Cardiac fibroblast (primary cell): ENCODE data around the gene SMAP1.

Experiments used
- DNase-seq, 2 donors: peaks; one replicate each; pipeline versions ENCODE4 v3.0.0 to v3.0.0-alpha.2; 2010; ENCODE audit warnings: low read depth in 2 of 2
- H3K4me3 ChIP-seq, 2 donors: replicated peaks in 1 of 2; 1 replicate in 1 of 2; 2 replicates in 1 of 2; pipeline ENCODE4 v1.5.1; 2011; ENCODE audit warnings: low read depth in 2 of 2, low read length in 2 of 2, mild to moderate bottlenecking in 2 of 2, moderate library complexity in 1 of 2
- CTCF ChIP-seq: IDR thresholded peaks from one replicate; pipeline ENCODE4 v1.5.1; 2011; ENCODE audit warnings: low read depth, mild to moderate bottlenecking, low read length, inconsistent platforms

Gene SMAP1

GRCh38 chr6:70666706-70667105 is 977 bp upstream of the SMAP1 start:
- DNase-seq: no peak
- H3K4me3 ChIP-seq: no peak overlapping the region
- TF ChIP-seq CTCF: no peak

GRCh38 chr6:70667256-70667710 is 400 bp upstream of the SMAP1 start:
- no peak for TF ChIP-seq CTCF
- no peak for DNase-seq
- peak overlapping the region; percentile 32 to 93 for H3K4me3 ChIP-seq

GRCh38 chr6:70668499-70668812 is 773 bp downstream of the SMAP1 start:
- DNase-seq: peak; percentile 9 to 26
- no peak for TF ChIP-seq CTCF
- H3K4me3 ChIP-seq: peak overlapping the region; percentile 80 to 93

GRCh38 chr6:70669133-70669532 is 1.4 kb downstream of the SMAP1 start:
- H3K4me3 ChIP-seq: peak overlapping the region in 1 of 2 donors; percentile 93
- DNase-seq: peak in 1 of 2 donors; percentile 26
- no peak for TF ChIP-seq CTCF

GRCh38 chr6:70672549-70672948 is 4.9 kb downstream of the SMAP1 start:
- no peak overlapping the region for H3K4me3 ChIP-seq
- TF ChIP-seq CTCF: no peak
- no peak for DNase-seq

GRCh38 chr6:70673054-70673453 is 5.4 kb downstream of the SMAP1 start:
- no peak for TF ChIP-seq CTCF
- no peak overlapping the region for H3K4me3 ChIP-seq
- DNase-seq: no peak

DNA sequence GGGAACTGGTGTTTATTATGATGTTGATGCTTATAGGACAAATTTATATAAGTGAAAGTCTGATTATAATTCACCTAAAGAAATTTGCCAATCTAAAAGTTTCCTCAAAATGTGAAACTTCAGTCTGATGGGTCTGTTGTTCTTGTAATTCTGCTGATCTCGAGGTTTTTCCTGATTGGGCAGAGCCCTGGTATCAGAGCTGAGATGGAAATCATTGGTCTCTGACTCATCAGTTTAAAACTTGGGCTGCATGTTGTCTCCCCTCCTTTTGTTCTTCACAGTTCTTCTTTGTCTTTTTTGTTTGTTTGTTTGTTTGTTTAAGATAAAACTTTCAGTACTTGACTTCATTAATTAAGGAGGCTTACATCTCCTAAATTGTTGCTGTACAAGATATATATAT is 5.9 kb downstream of the SMAP1 start:
- TF ChIP-seq CTCF: no peak
- no peak overlapping the region for H3K4me3 ChIP-seq
- peak; percentile 23 to 46 for DNase-seq
